ENCODE results near the gene LEMD3. TPM values are rescaled to one million over a fixed set of nuclear protein-coding genes. Genes with fewer than 3 reads are reported as not detected.

Gene LEMD3
- total and polyA plus RNA-seq, 2 donors from 2014 or later, result 7.5 to 31.8 TPM

GRCh38 chr12:65125247-65125646, 44.1 kb upstream of the LEMD3 start:
- no peak for TF ChIP-seq CTCF (IDR thresholded peaks at IDR 0.05; ENCODE audit: borderline replicate concordance, extremely low read depth, insufficient read depth)
- H3K9ac ChIP-seq (ENCODE audit: low read length in 3 of 3), result no peak overlapping the region
- intact Hi-C loops (cut with DNase I), result no loop called here
- H3K36me3 ChIP-seq (ENCODE audit: control insufficient read depth in 2 of 3, insufficient read depth in 3 of 3, low read length in 3 of 3), result no peaks in the 10 kb centered on the region
- no peaks in the 10 kb centered on the region for H3K4me1 ChIP-seq (ENCODE audit: control insufficient read depth in 2 of 3, insufficient read depth in 2 of 3, low read depth in 1 of 3, low read length in 3 of 3)
- FAIRE-seq (no peak), DNase-seq (no peak)
- H3K4me3 ChIP-seq (ENCODE audit: low read length in 3 of 3), result no peak overlapping the region
- no peaks in the 10 kb centered on the region for H3K9me3 ChIP-seq (ENCODE audit: control insufficient read depth in 2 of 3, insufficient read depth in 1 of 3, low read length in 3 of 3)
- H3K27me3 ChIP-seq (ENCODE audit: control insufficient read depth, insufficient read depth, low read length), result peaks cover 22% of the 10 kb centered on the region
- no peak overlapping the region for H3K27ac ChIP-seq (ENCODE audit: low read depth in 2 of 2, low read length in 2 of 2)

GRCh38 chr12:65125975-65126374, 43.4 kb upstream of the LEMD3 start:
- no peak overlapping the region for H3K4me3 ChIP-seq (ENCODE audit: low read length in 3 of 3)
- no peak for DNase-seq
- no peak for TF ChIP-seq CTCF (IDR thresholded peaks at IDR 0.05; ENCODE audit: borderline replicate concordance, extremely low read depth, insufficient read depth)
- intact Hi-C loops (cut with DNase I), result no loop called here
- no peaks in the 10 kb centered on the region for H3K36me3 ChIP-seq (ENCODE audit: control insufficient read depth in 2 of 3, insufficient read depth in 3 of 3, low read length in 3 of 3)
- no peak overlapping the region for H3K9ac ChIP-seq (ENCODE audit: low read length in 3 of 3)
- FAIRE-seq, result no peak
- H3K27ac ChIP-seq (ENCODE audit: low read depth in 2 of 2, low read length in 2 of 2), result no peak overlapping the region
- no peaks in the 10 kb centered on the region for H3K4me1 ChIP-seq (ENCODE audit: control insufficient read depth in 2 of 3, insufficient read depth in 2 of 3, low read depth in 1 of 3, low read length in 3 of 3)
- peaks cover 15% of the 10 kb centered on the region for H3K27me3 ChIP-seq (ENCODE audit: control insufficient read depth, insufficient read depth, low read length)
- H3K9me3 ChIP-seq (ENCODE audit: control insufficient read depth in 2 of 3, insufficient read depth in 1 of 3, low read length in 3 of 3), result no peaks in the 10 kb centered on the region

- no peak for DNase-seq
These were observed 42.9 kb upstream of the LEMD3 start for GRCh38 chr12:65126482-65126881.

More at GRCh38 chr12:65126482-65126881, 42.9 kb upstream of the LEMD3 start:
- intact Hi-C loops (cut with DNase I), result no loop called here
- H3K4me1 ChIP-seq (ENCODE audit: control insufficient read depth in 2 of 3, insufficient read depth in 2 of 3, low read depth in 1 of 3, low read length in 3 of 3), result no peaks in the 10 kb centered on the region
- H3K27ac ChIP-seq (ENCODE audit: low read depth in 2 of 2, low read length in 2 of 2), result no peak overlapping the region
- H3K27me3 ChIP-seq (ENCODE audit: control insufficient read depth, insufficient read depth, low read length), result peaks cover 14% of the 10 kb centered on the region
- TF ChIP-seq CTCF (IDR thresholded peaks at IDR 0.05; ENCODE audit: borderline replicate concordance, extremely low read depth, insufficient read depth), result no peak
- FAIRE-seq, result no peak
- H3K4me3 ChIP-seq (ENCODE audit: low read length in 3 of 3), result no peak overlapping the region
- no peak overlapping the region for H3K9ac ChIP-seq (ENCODE audit: low read length in 3 of 3)
- H3K9me3 ChIP-seq (ENCODE audit: control insufficient read depth in 2 of 3, insufficient read depth in 1 of 3, low read length in 3 of 3), result no peaks in the 10 kb centered on the region
- no peaks in the 10 kb centered on the region for H3K36me3 ChIP-seq (ENCODE audit: control insufficient read depth in 2 of 3, insufficient read depth in 3 of 3, low read length in 3 of 3)

Data from kidney (tissue), 14 donors.